Astrocyte (in vitro differentiated cells and primary cell): Measurements from ENCODE around the gene C10orf90. TPM values are rescaled to one million over a fixed set of nuclear protein-coding genes. Genes with fewer than 3 reads are reported as not detected.

Experiments
- DNase-seq: peaks from one replicate; pipeline ENCODE4 v3.0.0-alpha.2; 2010; ENCODE audit warnings: low read depth
- FAIRE-seq: peaks from 2 replicates; lab custom pipeline; 2011; peaks lifted over from hg19 to GRCh38; lab: Jason Lieb, UNC
- H2AFZ ChIP-seq: 2 replicates; pipeline ENCODE4 v1.6.0; 2012; ENCODE audit warnings: low read depth, low read length, inconsistent platforms
- H3K27ac ChIP-seq: 2 replicates; pipeline ENCODE4 v1.5.1; 2011; ENCODE audit warnings: low read depth, low read length, inconsistent platforms
- H3K27me3 ChIP-seq: 2 replicates; pipeline ENCODE4 v1.6.0; 2011; ENCODE audit warnings: low read length, inconsistent platforms; ENCODE audit not compliant: insufficient read depth
- H3K36me3 ChIP-seq: 2 replicates; pipeline ENCODE4 v1.5.1; 2011; ENCODE audit warnings: low read length, inconsistent platforms; ENCODE audit not compliant: insufficient read depth
- H3K4me1 ChIP-seq: 2 replicates; pipeline ENCODE4 v1.5.1; 2011; ENCODE audit warnings: low read length, inconsistent platforms; ENCODE audit not compliant: insufficient read depth
- H3K4me2 ChIP-seq: 2 replicates; pipeline ENCODE4 v1.6.0; 2012; ENCODE audit warnings: low read length, inconsistent platforms
- H3K4me3 ChIP-seq: 2 replicates; pipeline ENCODE4 v1.5.1; 2011; ENCODE audit warnings: low read depth, mild to moderate bottlenecking, low read length, inconsistent platforms; ENCODE audit not compliant: insufficient read depth
- H3K79me2 ChIP-seq: 2 replicates; pipeline ENCODE4 v1.6.0; 2012; ENCODE audit warnings: mild to moderate bottlenecking, low read length, inconsistent platforms; ENCODE audit not compliant: insufficient read depth
- H3K9ac ChIP-seq: 2 replicates; pipeline ENCODE4 v1.6.0; 2012; ENCODE audit warnings: mild to moderate bottlenecking, low read length, inconsistent platforms
- H3K9me3 ChIP-seq: 2 replicates; pipeline ENCODE4 v1.5.1; 2012; ENCODE audit warnings: low read depth, mild to moderate bottlenecking, low read length, inconsistent platforms; ENCODE audit not compliant: insufficient read depth
- H4K20me1 ChIP-seq: 2 replicates; pipeline ENCODE4 v1.6.0; 2012; ENCODE audit warnings: low read length, inconsistent platforms; ENCODE audit not compliant: insufficient read depth
- H3K27ac Mint-ChIP-seq: one replicate; pipeline ENCODE4 v1.8.0; 2021; ENCODE audit warnings: mild to moderate bottlenecking, mixed read lengths; ENCODE audit not compliant: unreplicated experiment
- H3K27me3 Mint-ChIP-seq: one replicate; pipeline ENCODE4 v1.8.0; 2021; ENCODE audit warnings: low read depth, mixed read lengths; ENCODE audit not compliant: unreplicated experiment
- H3K36me3 Mint-ChIP-seq: one replicate; pipeline ENCODE4 v1.8.0; 2021; ENCODE audit warnings: low read depth, mixed read lengths; ENCODE audit not compliant: unreplicated experiment
- H3K4me1 Mint-ChIP-seq: one replicate; pipeline ENCODE4 v1.8.0; 2021; ENCODE audit warnings: low read depth, mixed read lengths; ENCODE audit not compliant: unreplicated experiment
- H3K4me3 Mint-ChIP-seq: one replicate; pipeline ENCODE4 v1.8.0; 2021; ENCODE audit warnings: mild to moderate bottlenecking, moderate library complexity, mixed read lengths; ENCODE audit not compliant: unreplicated experiment
- H3K9me3 Mint-ChIP-seq: one replicate; pipeline ENCODE4 v1.8.0; 2021; ENCODE audit warnings: mild to moderate bottlenecking, mixed read lengths; ENCODE audit not compliant: unreplicated experiment
- CTCF ChIP-seq: IDR thresholded peaks from 2 replicates; pipeline ENCODE4 v1.5.1; 2011; ENCODE audit warnings: low read depth, mild to moderate bottlenecking, inconsistent platforms, low read length, moderate library complexity; ENCODE audit not compliant: insufficient read depth
- EZH2 ChIP-seq: IDR thresholded peaks from 2 replicates; pipeline ENCODE4 v1.6.1; 2012; ENCODE audit warnings: mild to moderate bottlenecking, low read length, inconsistent platforms; ENCODE audit not compliant: insufficient read depth
- total RNA-seq: library from RNA; stranded (reverse); gene quantifications from 2 replicates; pipeline ENCODE4 v1.2.1, GENCODE V29; 2021

The C10orf90 gene
- total RNA-seq, 1 donor from 2014 or later = not detected

GRCh38 chr10:126520751-126521317, 149.7 kb downstream of the C10orf90 start:
- Mint-ChIP-seq H3K4me3 (no peak overlapping the region), H3K27ac (no peak overlapping the region), H3K9me3 (peaks cover 5% of the 10 kb centered on the region), H3K27me3 (peaks cover 11% of the 10 kb centered on the region), H3K36me3 (peaks cover 3% of the 10 kb centered on the region), H3K4me1 (no peaks in the 10 kb centered on the region)
- Histone ChIP-seq H3K79me2 (no peaks in the 10 kb centered on the region), H3K36me3 (no peaks in the 10 kb centered on the region), H3K27me3 (peaks cover 30% of the 10 kb centered on the region), H2AFZ (no peak overlapping the region), H3K4me3 (no peak overlapping the region), H3K4me1 (peaks cover 7% of the 10 kb centered on the region), H3K9me3 (no peaks in the 10 kb centered on the region), H3K4me2 (peak overlapping the region; percentile 24), H3K27ac (no peak overlapping the region), H3K9ac (no peak overlapping the region), H4K20me1 (no peaks in the 10 kb centered on the region)
- no peak for DNase-seq
- no peak for FAIRE-seq
- TF ChIP-seq CTCF (peak; percentile 6), EZH2 (no peak)

DNA sequence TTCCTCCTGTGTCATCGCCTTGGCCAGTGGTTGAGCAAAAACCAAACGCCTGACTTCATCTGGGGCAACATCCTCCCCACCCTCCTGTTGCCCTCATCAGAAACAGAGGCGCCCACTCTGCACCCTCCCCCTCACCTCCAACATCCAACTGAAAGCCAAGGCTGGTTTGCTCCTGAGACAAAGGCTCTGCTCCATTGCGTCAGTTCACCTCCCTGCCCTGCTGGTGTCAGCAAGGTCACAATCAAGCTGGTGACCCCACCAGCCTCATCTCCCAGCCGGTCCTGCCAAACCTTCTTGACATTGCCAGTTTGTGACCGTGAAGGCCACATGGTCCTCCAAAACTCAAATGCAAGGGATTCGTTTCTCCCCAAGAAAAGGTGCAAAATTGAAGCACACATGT, 150.5 kb downstream of the C10orf90 start:
- H2AFZ ChIP-seq = no peak overlapping the region
- FAIRE-seq = no peak
- Mint-ChIP-seq H3K9me3 (peaks cover 5% of the 10 kb centered on the region), H3K4me1 (no peaks in the 10 kb centered on the region), H3K27me3 (peaks cover 11% of the 10 kb centered on the region), H3K4me3 (no peak overlapping the region), H3K27ac (no peak overlapping the region), H3K36me3 (peaks cover 3% of the 10 kb centered on the region)
- no peak overlapping the region for H3K27ac ChIP-seq
- H3K9me3 ChIP-seq = no peaks in the 10 kb centered on the region
- no peaks in the 10 kb centered on the region for H4K20me1 ChIP-seq
- no peak overlapping the region for H3K9ac ChIP-seq
- no peak overlapping the region for H3K4me3 ChIP-seq
- no peaks in the 10 kb centered on the region for H3K36me3 ChIP-seq
- peaks cover 23% of the 10 kb centered on the region for H3K27me3 ChIP-seq
- H3K4me2 ChIP-seq = no peak overlapping the region
- peaks cover 7% of the 10 kb centered on the region for H3K4me1 ChIP-seq
- no peak for DNase-seq
- no peak for TF ChIP-seq EZH2
- no peak for TF ChIP-seq CTCF
- H3K79me2 ChIP-seq = no peaks in the 10 kb centered on the region

GRCh38 chr10:126519185-126519584, 151.3 kb downstream of the C10orf90 start:
- no peak overlapping the region for H3K27ac Mint-ChIP-seq
- DNase-seq (no peak), FAIRE-seq (no peak)
- Histone ChIP-seq H3K9me3 (no peaks in the 10 kb centered on the region), H2AFZ (no peak overlapping the region), H3K79me2 (no peaks in the 10 kb centered on the region), H3K27me3 (peaks cover 17% of the 10 kb centered on the region), H3K4me2 (no peak overlapping the region), H3K9ac (no peak overlapping the region), H3K27ac (no peak overlapping the region), H3K36me3 (no peaks in the 10 kb centered on the region), H3K4me3 (no peak overlapping the region), H4K20me1 (no peaks in the 10 kb centered on the region), H3K4me1 (peaks cover 7% of the 10 kb centered on the region)
- no peak for TF ChIP-seq CTCF
- no peak for TF ChIP-seq EZH2
- no peaks in the 10 kb centered on the region for H3K4me1 Mint-ChIP-seq
- H3K4me3 Mint-ChIP-seq = no peak overlapping the region
- H3K36me3 Mint-ChIP-seq = peaks cover 3% of the 10 kb centered on the region
- H3K9me3 Mint-ChIP-seq = peaks cover 5% of the 10 kb centered on the region
- H3K27me3 Mint-ChIP-seq = peaks cover 11% of the 10 kb centered on the region
